GM10266 (cell line): ENCODE measurements around the gene ARF1.

Experiments used
- DNase-seq: peaks from one replicate; pipeline ENCODE4 v3.0.0; 2012; ENCODE audit errors: extremely low spot score
- TF ChIP-seq, protein P1 (sequence below): IDR thresholded peaks from 2 replicates; pipeline ENCODE4 v1.5.1; 2012; ENCODE audit warnings: mild to moderate bottlenecking, low read depth; ENCODE audit not compliant: control insufficient read depth, insufficient read depth; ENCODE audit errors: missing control alignments

The ARF1 gene

DNA sequence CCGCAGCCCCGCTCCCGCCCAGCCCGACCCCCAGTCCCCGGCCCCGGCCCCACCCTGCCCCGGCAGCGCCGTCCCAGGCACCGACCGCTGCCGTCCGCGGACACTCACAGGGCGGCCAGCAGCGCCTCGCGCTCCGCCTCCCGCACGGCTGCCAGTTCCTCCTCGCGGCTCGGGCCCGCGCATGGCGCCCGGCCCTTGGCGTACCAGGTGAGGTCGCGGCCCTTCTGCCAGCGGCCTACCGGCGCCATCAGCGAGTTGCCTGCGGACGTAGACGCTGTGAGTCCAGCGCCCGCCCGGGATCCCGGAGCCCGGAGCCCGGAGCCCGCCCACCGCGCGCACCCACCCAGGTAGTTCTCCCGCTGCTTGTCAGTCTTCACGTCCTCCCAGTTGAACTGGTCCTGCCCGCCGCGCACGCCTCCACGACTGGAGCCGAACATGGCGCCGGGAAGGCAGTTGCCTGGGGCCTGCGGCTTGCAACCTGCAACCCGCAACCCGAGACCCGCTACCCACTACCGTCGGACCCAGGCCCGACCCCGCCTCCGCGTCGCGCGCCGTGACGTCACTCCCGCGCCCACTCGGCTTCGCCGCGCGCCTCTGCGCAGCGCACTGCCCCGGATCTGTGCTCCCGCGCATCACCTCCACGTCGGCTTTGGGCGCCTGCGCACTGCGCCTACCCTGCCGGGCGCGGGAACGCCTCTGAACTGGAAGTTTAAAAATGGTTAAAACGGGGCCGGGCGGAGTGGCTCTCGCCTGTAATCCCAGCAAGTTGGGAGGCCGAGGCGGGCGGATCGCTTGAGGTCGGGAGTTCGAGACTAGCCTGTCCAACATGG, 20.5 kb downstream of the ARF1 start, which contains the start of gene C1orf35:
Gene C1orf35 (minus strand): TSS at position 535 of the 830 bp plus-strand sequence. CDS start 98 bp downstream, at position 437.
- peak; percentile 98 for DNase-seq
- TF ChIP-seq, protein P1, sequence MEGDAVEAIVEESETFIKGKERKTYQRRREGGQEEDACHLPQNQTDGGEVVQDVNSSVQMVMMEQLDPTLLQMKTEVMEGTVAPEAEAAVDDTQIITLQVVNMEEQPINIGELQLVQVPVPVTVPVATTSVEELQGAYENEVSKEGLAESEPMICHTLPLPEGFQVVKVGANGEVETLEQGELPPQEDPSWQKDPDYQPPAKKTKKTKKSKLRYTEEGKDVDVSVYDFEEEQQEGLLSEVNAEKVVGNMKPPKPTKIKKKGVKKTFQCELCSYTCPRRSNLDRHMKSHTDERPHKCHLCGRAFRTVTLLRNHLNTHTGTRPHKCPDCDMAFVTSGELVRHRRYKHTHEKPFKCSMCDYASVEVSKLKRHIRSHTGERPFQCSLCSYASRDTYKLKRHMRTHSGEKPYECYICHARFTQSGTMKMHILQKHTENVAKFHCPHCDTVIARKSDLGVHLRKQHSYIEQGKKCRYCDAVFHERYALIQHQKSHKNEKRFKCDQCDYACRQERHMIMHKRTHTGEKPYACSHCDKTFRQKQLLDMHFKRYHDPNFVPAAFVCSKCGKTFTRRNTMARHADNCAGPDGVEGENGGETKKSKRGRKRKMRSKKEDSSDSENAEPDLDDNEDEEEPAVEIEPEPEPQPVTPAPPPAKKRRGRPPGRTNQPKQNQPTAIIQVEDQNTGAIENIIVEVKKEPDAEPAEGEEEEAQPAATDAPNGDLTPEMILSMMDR, result no peak

DNA sequence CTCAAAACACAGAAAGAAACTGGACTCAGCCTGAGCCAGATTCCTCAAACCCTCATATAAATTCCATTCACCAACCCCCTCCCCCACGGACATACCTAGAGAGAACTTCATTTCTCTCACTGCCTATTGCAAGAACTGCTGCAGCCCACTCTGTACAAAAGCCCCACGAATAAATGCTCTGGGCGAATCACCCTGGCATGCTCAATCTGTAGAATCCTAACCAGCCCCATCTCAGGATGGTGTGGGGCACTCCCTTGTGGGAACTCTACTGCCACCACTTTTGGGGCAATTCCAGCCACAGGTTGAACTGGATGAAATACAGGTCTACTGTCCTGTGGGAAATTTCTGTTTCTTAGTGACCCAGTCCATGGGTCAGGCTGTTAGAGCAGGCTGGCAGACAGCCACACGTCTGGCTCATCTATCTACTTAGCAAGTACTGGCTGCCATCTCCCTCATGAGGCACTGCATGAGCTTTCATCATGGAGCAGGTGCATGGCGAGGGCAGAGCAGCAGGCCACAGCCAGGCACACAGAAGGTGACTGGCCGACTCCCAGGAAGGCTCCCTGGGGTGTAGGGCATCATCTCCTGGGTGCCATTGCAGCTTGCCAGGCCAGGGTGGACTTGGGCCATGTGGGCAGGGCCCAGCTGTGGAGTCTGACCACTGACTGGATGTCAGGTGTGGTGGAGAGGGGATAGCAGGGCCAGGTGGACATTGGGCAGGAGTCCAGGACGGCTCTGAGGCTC, 22.2 kb downstream of the ARF1 start:
- DNase-seq, result peak; percentile 5
- TF ChIP-seq, protein P1, result no peak

DNA sequence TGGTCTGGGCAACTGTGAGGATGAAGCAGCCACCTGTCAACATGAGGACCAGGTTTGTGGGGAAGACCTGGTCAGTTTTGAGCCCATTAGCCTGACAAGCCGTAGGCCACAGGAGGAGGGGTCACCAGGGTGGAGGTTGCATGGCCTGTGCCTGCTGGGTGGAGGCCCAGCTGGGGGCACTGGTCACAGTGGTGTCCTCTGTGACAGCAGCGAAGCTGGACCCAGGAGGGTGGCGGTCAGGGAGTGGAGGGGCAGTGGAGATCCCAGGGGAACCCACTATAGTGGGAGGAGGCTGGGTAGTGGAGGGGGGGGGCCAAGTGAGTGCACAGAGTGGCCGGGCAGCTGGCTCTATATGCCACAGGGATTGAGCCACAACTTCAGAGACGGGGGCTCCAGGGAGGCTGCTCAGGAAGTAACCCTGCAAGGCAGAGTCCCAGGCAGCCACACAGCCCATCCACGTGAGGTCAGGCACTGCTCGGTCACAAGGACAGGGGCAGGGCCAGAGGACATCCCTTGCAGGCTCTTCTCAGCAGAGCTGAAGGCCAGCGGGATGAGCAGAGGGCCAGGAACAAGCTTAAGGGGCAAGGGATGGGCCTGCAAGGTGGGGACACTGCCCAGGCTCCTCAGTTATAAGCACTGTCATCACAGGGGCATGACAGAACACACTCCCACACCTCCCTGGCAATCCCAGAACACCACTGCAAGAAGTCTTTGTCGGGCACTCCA, 22.9 kb downstream of the ARF1 start:
- TF ChIP-seq, protein P1, result no peak
- DNase-seq, result no peak

DNA sequence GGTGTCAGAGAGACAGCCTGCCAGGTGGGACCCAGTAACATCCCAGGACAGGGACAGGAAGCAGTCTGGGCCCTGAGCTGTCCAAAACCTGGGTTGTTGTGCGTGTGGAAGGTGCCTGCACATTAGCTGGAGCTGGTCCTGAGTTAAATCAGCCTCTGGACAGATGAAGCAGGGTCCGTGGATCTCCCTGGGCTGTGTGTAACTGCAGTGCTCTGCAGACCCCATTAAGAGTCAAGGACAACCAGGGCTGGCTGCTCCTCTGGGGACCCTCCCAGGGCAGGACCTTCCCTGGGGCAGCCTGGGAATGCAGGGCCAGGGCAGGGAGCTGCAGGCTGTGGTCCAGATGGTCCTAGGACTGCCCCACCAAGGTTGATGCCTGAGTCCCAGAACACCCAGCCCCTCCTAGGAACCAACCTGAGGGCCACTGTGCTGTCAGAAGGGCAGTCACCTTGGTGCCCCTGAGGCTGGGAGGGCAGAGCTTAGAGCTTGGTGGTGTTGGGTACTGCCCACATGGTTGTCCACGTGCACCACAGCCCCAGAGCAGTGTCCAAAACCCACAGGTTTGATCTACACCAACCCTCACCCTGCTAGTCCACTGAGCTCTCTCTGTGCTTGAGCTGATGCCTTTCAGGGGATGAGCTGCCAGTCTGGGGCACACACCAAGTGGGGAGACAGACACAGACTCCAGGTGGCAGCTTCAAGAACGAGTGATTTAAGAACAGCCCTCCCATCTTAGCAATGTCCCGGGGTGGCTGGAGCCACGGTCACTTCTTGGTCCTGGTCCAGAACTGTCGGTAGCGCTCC, 23.7 kb downstream of the ARF1 start:
- TF ChIP-seq, protein P1, result no peak
- no peak for DNase-seq

DNA sequence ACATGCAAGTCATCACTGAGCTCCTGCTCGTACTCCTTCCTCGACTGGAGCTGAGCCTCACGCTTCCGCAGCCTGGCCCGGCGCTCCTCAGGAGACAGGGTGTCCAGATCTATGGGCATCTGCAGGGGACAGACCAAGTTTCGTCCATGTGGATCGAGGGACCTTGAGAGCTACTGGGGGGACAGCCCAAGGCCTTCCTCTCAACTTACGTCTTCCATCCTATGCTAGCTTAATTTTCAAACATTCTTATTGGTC, 24.2 kb downstream of the ARF1 start:
- TF ChIP-seq, protein P1, result no peak
- no peak for DNase-seq

DNA sequence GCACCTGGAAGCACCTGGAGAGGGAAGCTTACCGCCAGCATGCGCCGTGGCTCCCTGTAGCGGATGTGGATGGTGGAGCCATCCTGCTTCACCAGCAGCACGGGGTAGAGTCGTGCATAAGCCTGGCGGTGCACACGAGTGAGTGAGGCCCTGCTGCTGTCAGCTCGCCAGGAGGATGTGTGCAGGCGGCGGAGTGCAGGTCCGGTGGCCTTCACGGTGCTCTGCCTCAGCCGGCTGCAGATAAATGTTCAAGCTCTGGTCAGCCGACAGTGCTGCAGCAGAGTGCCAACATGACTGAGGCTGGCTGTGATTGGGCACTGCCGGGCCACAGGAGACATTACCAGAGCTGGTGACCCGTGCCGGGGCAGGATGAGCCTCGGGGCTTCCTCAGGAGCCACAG, 25.1 kb downstream of the ARF1 start:
- TF ChIP-seq, protein P1, result no peak
- no peak for DNase-seq
